Neuron (in vitro differentiated cells): Measurements from ENCODE around the gene CBFA2T3.

Experiments used
- H2AFZ ChIP-seq: one replicate; pipeline ENCODE4 v1.6.1; 2013; ENCODE audit warnings: low read depth, mild to moderate bottlenecking, inconsistent platforms, low read length, moderate library complexity
- H3K27me3 ChIP-seq: one replicate; pipeline ENCODE4 v1.6.1; 2013; ENCODE audit warnings: low read length; ENCODE audit not compliant: insufficient read depth
- H3K36me3 ChIP-seq: one replicate; pipeline ENCODE4 v1.6.1; 2013; ENCODE audit warnings: low read length; ENCODE audit not compliant: insufficient read depth
- H3K4me1 ChIP-seq: one replicate; pipeline ENCODE4 v1.6.1; 2013; ENCODE audit warnings: low read length; ENCODE audit not compliant: insufficient read depth
- H3K4me3 ChIP-seq: 2 replicates; pipeline ENCODE4 v1.5.1; 2013; ENCODE audit warnings: mild to moderate bottlenecking, low read length, moderate library complexity
- H3K9me3 ChIP-seq: one replicate; pipeline ENCODE4 v1.6.1; 2013; ENCODE audit warnings: low read length

Gene CBFA2T3

DNA sequence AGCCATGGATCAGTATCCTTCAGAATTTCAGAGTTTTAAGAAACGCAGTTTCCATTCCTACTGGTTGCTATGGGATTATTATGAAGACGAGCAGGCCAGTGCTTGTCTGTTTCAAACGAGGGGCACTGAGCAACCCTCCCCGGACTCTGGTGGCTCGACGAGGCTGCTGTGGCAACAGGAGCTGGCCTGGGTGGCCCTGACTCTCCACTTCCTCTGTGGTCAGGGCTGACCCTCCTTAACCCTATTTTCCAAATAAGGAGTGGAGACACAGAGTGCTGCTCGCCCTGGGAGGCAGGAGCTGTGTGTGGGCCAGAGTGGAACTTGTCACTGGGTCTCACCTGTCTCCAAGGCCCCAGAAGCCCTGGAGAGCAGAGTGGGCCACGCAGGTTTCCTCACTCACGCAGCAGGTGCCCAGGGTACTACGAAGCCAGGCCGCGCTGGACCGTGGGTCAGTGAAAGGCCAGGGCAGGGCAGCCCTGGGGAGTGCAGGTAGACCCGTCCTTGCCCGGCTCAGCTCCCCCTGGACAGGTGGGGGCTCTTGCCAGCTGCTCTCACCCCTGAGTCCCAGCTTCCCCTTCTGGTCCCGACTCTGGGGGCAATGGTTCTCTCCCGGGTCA, 123.6 kb downstream of the CBFA2T3 start:
- Histone ChIP-seq H3K27me3 (no peaks in the 10 kb centered on the region), H3K9me3 (peaks cover 2% of the 10 kb centered on the region), H3K36me3 (peaks cover under 1% of the 10 kb centered on the region), H3K4me1 (peaks cover 35% of the 10 kb centered on the region), H3K4me3 (no peak overlapping the region), H2AFZ (no peak overlapping the region)

DNA sequence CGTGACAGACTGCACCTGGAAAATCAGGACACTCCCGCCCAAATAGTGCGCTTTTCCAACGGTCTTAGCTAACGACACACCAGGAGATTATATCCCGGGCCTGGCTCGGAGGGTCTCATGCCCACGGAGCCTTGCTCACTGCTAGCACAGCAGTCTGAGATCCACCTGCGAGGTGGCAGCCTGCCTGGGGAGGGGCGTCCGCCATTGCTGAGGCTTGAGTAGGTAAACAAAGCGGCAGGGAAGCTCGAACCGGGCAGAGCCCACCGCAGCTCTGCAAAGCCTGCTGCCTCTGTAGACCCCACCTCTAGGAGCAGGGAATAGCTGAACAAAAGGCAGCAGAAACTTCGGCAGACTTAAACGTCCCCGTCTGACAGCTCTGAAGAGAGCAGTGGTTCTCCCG, 125.4 kb downstream of the CBFA2T3 start:
- peaks cover 2% of the 10 kb centered on the region for H3K9me3 ChIP-seq
- H3K36me3 ChIP-seq: no peaks in the 10 kb centered on the region
- no peak overlapping the region for H3K4me3 ChIP-seq
- H3K27me3 ChIP-seq: no peaks in the 10 kb centered on the region
- no peak overlapping the region for H2AFZ ChIP-seq
- H3K4me1 ChIP-seq: peaks cover 25% of the 10 kb centered on the region

DNA sequence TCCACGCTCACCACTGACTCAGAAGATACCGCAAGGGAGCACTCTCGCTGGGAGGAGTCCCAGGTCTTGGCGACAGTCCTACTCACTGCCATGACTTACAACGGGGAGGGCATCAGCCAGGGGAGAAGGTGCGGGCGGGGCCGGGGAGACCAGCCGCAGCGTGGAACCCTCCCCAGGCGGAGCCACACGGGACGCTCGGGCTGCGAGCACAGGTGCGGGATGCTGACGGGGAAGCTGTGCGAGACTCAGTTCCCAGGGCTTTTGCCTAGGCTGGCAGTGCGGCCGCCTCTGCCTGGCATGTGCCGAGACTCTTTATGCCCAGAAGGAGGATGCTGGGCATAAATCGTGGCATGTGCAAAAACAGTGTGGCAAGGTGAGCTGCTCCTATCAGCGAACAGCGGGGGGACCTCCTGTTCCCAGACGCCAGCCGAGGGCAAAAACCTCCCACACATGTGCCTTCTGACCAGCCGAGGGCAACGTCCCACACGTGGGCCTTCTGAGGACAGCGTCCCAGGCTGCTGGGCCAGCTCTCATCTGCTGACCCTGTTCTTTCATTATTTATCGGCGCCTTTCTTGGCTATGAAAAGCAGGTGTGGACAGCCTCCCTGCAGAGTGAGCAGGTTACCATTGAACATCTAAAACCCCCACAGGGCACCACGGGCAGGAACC, 126.3 kb downstream of the CBFA2T3 start:
- H3K9me3 ChIP-seq: peaks cover 2% of the 10 kb centered on the region
- no peak overlapping the region for H2AFZ ChIP-seq
- H3K36me3 ChIP-seq: no peaks in the 10 kb centered on the region
- H3K27me3 ChIP-seq: no peaks in the 10 kb centered on the region
- H3K4me3 ChIP-seq: no peak overlapping the region
- H3K4me1 ChIP-seq: peaks cover 18% of the 10 kb centered on the region

DNA sequence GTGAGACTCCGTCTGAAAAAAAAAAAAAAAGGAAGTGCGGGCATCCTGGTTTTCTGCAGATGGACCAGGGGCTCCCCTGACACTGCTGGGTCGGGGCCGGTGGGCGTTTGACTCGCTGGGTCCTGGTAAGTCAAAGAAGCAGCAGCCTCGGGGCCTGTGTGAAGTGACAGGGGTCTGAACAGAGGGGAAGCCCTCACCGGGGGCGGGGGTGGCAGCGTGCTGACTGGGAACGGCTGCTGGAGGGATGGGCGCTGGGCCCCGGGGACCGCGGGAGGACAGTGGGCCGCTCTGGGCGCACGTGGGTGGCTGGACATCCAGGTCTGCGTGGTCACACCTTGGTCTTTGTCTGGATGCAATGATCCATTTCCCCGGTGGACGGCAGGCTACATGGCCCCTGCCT, 128.4 kb downstream of the CBFA2T3 start:
- Histone ChIP-seq H3K9me3 (peaks cover 2% of the 10 kb centered on the region), H3K4me1 (peaks cover 5% of the 10 kb centered on the region), H3K27me3 (no peaks in the 10 kb centered on the region), H3K4me3 (no peak overlapping the region), H3K36me3 (no peaks in the 10 kb centered on the region), H2AFZ (no peak overlapping the region)

DNA sequence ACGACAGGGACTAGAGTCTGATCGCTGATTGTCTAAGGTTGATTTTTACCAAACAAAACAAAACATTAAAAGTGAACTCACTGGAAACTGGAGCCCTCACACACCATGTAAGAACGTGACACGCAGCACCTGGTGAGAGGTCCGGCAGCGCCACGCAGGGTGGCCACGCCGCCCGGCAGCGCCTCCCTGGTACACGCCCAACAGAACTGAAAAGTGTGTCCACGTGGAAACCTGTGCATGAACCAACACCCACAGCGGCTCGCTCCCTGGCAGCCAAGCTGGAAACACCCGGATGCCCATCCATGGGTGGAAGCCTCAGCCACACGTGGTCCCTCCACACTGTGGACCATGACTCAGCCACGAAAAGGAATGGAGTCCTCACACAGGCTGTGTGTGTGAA, 129.4 kb downstream of the CBFA2T3 start:
- Histone ChIP-seq H3K9me3 (peaks cover 2% of the 10 kb centered on the region), H3K27me3 (no peaks in the 10 kb centered on the region), H2AFZ (no peak overlapping the region), H3K4me1 (no peaks in the 10 kb centered on the region), H3K4me3 (no peak overlapping the region), H3K36me3 (no peaks in the 10 kb centered on the region)

DNA sequence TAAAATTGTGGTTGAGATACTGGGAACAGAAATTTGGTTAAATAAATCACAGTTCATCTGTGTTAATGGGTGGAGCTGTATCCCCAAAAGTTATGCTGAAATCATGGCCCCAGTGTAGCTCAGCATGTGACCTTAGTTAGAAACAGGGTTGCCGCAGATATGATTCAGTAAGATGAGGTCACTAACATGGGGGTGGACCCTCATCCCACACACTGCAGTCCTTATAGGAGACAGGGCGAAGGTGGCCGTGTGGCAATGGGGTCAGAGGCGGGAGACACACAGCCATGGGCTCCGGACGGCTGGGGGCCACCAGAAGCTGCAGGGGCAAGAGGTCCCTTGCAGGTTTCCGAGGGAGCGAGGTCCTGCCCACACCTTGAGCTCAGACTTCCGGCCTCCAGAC, 130.9 kb downstream of the CBFA2T3 start:
- Histone ChIP-seq H3K4me3 (no peak overlapping the region), H3K4me1 (no peaks in the 10 kb centered on the region), H3K36me3 (no peaks in the 10 kb centered on the region), H3K27me3 (no peaks in the 10 kb centered on the region), H2AFZ (no peak overlapping the region), H3K9me3 (no peaks in the 10 kb centered on the region)

DNA sequence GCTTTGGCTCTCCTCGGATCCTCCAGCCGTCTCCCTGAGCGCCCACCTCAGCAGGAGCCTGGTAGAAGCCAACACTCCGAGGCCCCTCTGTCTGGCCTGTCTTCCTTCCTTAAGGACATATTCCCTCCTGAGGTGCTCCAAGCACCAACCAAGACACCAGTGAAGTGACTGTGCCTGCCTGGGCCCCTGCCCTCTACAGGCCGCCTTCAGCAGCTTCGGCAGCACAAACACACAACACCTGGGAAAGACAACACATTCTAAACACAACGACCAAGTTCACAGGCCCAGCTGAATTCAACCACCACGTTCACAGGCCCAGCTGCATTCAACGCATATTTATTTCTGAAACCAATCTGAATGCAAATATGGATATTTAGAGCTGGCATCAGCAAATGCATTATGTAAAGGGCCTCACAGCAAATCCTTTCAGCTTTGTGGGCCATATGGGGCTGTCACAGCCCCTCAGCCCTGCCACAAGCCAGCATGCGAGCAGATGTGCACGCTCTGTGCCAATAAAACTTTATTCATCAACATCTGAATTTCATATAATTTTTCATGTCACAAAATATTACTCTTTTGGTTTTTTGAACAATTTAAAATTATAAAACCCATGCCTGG, 132.5 kb downstream of the CBFA2T3 start:
- Histone ChIP-seq H3K4me3 (no peak overlapping the region), H2AFZ (no peak overlapping the region), H3K9me3 (no peaks in the 10 kb centered on the region), H3K4me1 (no peaks in the 10 kb centered on the region), H3K36me3 (no peaks in the 10 kb centered on the region), H3K27me3 (no peaks in the 10 kb centered on the region)

DNA sequence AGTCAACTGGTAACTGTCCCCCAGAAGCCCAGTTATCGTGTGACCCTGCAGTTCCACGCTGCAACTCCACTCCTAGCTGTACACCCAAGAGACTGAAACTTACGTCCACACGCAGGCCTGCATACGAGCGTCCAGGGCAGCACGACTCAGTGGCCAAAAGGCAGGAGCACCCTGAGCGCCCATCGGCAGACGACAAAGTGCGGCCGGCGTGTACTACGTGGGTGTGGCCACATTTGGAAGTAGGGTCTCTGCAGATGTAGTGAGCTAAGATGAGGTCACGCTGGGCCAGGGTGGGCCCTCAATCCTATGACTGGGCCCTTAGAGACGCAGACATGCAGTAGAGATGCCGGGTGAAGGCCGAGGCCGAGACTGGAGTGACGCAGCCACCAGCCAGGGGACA, 133.8 kb downstream of the CBFA2T3 start:
- Histone ChIP-seq H3K4me1 (no peaks in the 10 kb centered on the region), H2AFZ (no peak overlapping the region), H3K4me3 (no peak overlapping the region), H3K36me3 (no peaks in the 10 kb centered on the region), H3K27me3 (no peaks in the 10 kb centered on the region), H3K9me3 (no peaks in the 10 kb centered on the region)

DNA sequence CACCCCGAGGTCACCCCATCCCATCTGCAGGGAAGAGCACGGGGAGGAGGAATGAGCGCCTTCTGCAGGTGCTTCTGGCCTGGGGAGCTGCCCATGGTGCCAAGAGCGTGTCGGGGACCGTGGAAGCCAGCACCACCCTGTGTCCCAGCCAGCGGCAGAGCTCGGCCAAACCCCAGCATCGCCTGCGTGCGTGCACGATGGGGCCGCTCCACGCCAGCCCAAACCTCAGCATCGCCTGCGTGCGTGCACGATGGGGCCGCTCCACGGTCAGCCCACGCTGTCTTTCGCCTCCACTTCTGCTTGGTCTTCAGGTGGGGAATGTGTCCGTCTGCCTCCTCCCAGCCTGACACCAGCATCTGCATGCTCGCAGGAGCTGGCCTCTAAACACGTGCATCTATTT, 134.2 kb downstream of the CBFA2T3 start:
- Histone ChIP-seq H2AFZ (no peak overlapping the region), H3K36me3 (no peaks in the 10 kb centered on the region), H3K4me1 (no peaks in the 10 kb centered on the region), H3K4me3 (no peak overlapping the region), H3K27me3 (no peaks in the 10 kb centered on the region), H3K9me3 (no peaks in the 10 kb centered on the region)

DNA sequence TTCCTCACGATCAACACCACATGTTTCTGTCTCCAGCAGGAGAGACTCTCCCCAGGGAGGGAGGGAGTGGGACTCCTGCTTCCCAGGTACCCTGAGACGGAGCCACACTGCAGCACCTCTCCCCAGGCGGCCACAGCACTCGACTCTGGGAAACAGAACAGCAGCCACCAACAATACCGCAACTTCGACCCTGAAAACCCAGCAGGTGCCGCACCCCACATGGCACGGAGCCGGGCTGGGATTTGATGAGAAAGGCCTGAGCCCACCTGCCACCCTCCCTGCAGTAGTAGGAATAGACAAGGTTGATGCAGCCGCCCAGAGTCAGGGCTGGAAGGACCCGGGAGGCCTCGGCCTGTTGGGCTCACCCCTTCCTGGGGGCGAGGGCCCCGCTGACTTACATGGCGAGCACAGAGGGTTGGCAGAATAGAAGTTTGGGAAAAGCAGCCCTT, 134.7 kb downstream of the CBFA2T3 start:
- Histone ChIP-seq H3K27me3 (no peaks in the 10 kb centered on the region), H3K36me3 (no peaks in the 10 kb centered on the region), H2AFZ (no peak overlapping the region)

DNA sequence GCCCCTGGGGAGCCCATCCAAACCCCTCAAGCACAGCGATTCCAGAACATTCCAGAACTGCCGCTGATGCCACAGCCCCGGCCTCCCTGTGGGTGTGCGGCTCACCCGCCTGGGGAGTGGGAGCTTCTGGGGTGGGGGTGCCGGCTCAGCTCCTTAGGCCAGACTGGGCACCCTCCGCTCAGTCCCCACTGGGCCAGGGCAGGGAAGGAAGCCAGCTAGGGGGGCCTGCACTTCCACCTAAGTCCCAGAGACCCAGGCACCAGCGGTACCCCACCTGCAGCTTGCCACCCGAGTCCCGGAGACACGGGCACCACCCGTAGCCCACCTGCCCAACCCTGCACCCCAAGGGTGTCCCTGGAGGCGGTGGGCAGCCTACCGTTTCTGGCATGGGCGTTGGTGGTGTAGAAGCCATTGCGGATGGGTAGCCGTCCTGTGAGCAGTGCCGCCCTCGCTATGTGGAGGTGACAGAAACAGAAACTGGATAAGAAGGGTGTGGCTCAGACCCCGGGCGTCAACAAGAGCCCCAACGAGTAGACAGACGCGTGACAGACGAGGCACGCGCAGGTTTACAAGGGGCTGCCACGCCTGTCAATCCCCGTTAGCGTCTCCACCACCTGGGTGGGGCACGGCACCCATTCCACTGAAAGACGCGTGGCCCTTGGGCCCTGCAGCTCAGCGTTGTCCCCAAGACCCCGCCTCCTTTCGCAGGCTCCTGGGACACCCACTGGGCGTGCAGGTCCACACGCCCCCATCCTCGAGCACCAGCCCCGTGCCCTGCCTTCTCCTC, 135.3 kb downstream of the CBFA2T3 start:
- no peaks in the 10 kb centered on the region for H3K9me3 ChIP-seq
- no peaks in the 10 kb centered on the region for H3K36me3 ChIP-seq
- H3K4me3 ChIP-seq: no peak overlapping the region
- no peaks in the 10 kb centered on the region for H3K27me3 ChIP-seq
- H3K4me1 ChIP-seq: no peaks in the 10 kb centered on the region
- no peak overlapping the region for H2AFZ ChIP-seq

More for the DNA sequence above, 134.7 kb downstream of the CBFA2T3 start:
- no peaks in the 10 kb centered on the region for H3K4me1 ChIP-seq
- no peaks in the 10 kb centered on the region for H3K9me3 ChIP-seq
- no peak overlapping the region for H3K4me3 ChIP-seq

DNA sequence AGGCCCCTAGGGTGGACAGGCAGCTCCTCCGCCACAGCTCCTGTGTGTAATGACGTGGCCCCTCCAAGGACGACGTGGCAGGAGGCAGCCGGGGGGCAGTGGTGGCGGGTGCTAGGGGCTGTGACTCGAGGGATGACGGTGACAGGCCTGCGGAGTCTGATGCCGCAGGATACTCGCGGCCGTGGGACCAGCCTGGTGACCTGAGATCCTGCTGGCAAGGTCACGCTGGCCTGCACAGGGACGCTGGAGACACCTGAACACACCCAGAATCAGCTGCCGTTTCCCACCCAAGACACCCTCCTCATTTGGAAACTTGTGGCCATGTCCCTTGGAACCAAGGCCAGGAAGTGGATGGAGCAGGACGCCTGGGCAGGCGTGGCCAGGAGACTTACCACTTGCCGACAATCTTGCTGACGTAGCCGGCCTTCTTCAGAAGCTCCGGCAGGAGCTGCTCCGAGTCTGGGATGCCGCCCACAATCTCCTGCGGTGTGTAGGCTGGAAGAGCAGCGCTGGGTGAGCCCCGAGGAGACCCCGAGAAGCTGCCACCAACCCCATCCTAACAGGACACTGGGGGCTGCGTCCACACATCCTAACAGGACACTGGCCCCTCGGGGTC, 136.3 kb downstream of the CBFA2T3 start:
- no peaks in the 10 kb centered on the region for H3K36me3 ChIP-seq
- H3K9me3 ChIP-seq: no peaks in the 10 kb centered on the region
- no peak overlapping the region for H2AFZ ChIP-seq
- H3K27me3 ChIP-seq: no peaks in the 10 kb centered on the region
- H3K4me1 ChIP-seq: no peaks in the 10 kb centered on the region
- H3K4me3 ChIP-seq: no peak overlapping the region
